ENCODE data around the gene FCHSD1.

- TF ChIP-seq, protein P1, sequence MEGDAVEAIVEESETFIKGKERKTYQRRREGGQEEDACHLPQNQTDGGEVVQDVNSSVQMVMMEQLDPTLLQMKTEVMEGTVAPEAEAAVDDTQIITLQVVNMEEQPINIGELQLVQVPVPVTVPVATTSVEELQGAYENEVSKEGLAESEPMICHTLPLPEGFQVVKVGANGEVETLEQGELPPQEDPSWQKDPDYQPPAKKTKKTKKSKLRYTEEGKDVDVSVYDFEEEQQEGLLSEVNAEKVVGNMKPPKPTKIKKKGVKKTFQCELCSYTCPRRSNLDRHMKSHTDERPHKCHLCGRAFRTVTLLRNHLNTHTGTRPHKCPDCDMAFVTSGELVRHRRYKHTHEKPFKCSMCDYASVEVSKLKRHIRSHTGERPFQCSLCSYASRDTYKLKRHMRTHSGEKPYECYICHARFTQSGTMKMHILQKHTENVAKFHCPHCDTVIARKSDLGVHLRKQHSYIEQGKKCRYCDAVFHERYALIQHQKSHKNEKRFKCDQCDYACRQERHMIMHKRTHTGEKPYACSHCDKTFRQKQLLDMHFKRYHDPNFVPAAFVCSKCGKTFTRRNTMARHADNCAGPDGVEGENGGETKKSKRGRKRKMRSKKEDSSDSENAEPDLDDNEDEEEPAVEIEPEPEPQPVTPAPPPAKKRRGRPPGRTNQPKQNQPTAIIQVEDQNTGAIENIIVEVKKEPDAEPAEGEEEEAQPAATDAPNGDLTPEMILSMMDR (IDR thresholded peaks at IDR 0.05; ENCODE audit: extremely low read depth in 1 of 2, insufficient read depth in 1 of 2, low read depth in 1 of 2, low read length in 2 of 2), result no peak
- TF ChIP-seq EZH2 (IDR thresholded peaks at IDR 0.05; ENCODE audit: borderline replicate concordance, low read depth, low read length, severe bottlenecking) (no peak), POLR2AphosphoS5 (IDR thresholded peaks at IDR 0.05; ENCODE audit: insufficient read depth, low read depth, low read length) (no peak)
These were observed 21.0 kb upstream of the FCHSD1 start for GRCh38 chr5:141672071-141672840.

Data from endothelial cell of umbilical vein (primary cell).